GM12873 (cell line): Measurements from ENCODE around the gene RANBP3.

Source experiments
- TF ChIP-seq, protein P1 (sequence below): IDR thresholded peaks from 2 replicates; pipeline ENCODE4 v1.5.1; 2012; ENCODE audit warnings: low read depth, mild to moderate bottlenecking, moderate library complexity, low read length, control low read depth; ENCODE audit not compliant: insufficient read depth; ENCODE audit errors: missing control alignments

RANBP3 gene

DNA sequence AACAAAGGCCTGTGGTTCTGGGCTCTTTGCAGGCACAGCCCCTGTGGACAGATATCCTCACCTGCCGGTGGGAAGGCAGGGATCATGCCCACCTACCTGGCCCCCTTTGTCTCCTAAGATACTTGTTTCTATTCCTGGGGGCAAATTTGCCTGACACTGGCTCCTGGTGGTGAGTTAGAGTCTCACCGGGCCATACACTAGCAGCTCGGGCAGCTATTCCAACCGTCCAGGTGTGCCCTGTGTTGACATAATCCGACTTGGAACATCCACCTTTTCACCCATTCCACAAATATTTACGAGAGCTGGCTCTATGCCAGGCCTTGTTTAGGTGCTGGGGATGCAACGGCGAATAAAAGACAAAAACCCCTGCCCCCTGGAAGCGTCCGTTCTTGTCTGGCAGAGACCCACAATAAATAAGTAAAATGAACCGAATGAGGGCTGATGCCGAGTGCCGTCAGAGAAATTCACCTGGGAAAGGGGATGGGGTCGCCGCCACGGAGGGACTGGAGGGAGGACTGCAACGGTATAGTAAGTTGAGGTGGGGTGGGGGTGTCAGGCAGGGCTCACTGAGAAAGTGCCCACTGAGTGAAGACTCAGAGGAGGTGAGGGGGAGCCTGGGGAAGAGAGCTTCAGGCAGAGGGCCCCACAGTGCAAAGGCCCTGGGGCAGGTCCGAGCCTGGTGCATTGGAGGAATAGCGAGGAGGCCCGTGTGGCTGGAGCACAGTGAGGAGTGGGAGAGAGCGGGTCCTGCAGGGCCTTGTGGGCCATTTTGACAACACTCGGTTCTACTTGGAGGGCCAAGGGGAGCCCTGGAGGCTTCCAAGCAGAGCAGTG lies 43.2 kb upstream of the RANBP3 start:
- TF ChIP-seq, protein P1, sequence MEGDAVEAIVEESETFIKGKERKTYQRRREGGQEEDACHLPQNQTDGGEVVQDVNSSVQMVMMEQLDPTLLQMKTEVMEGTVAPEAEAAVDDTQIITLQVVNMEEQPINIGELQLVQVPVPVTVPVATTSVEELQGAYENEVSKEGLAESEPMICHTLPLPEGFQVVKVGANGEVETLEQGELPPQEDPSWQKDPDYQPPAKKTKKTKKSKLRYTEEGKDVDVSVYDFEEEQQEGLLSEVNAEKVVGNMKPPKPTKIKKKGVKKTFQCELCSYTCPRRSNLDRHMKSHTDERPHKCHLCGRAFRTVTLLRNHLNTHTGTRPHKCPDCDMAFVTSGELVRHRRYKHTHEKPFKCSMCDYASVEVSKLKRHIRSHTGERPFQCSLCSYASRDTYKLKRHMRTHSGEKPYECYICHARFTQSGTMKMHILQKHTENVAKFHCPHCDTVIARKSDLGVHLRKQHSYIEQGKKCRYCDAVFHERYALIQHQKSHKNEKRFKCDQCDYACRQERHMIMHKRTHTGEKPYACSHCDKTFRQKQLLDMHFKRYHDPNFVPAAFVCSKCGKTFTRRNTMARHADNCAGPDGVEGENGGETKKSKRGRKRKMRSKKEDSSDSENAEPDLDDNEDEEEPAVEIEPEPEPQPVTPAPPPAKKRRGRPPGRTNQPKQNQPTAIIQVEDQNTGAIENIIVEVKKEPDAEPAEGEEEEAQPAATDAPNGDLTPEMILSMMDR = no peak

DNA sequence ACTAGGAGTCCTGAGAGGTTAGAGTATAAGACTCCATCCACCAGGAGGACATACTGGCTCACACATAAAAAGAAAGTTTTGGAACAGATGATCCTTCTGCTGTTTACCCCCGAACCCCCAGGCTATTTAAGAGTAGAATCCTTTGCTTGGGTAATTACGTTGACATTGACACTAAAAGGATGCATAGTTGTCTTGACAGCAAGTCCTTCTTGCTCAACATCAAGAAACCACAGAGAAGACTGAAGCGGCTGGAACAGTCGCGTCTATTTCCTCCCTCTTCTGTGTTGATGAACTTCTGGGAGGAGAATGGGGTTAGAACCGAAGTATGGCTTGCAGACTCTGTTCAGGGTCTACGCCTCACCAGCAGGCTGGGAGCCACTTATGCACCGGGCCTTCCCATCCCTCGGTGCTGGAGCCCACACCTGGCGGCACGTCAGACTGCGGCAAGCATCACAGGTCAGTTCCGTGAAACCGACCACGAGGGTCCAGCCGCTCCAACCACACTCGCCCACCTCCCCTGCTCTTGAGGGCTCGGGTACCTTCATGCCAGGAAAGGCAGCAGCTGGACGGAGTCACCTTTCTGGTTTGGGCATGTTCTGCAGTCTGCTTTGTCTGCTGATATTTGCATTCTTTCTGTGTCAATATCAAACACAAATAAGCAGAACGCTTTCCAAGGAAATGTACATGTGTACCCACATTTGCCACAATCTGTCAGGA lies 42.4 kb upstream of the RANBP3 start:
- TF ChIP-seq, protein P1 = no peak

DNA sequence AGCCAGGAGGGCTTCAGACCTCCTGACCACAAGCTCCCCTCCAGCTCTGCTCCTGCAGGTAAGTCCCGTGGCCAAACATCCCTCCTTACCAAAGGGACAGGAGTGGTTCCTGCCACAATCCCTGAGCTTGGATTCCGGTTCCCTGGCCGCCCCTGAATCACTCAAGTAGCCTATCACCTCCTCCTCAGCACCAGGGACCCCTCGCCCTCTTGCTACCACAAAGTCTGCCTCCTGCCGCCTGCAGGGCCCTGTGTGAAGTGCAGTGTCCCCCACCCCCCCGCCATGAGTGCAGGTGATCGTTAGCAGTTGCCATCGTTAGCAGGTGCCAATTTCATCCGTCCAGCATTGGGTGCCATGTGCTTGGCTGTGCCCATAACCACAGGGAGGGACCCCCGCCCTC lies 40.8 kb upstream of the RANBP3 start:
- TF ChIP-seq, protein P1 = peak; percentile 32

DNA sequence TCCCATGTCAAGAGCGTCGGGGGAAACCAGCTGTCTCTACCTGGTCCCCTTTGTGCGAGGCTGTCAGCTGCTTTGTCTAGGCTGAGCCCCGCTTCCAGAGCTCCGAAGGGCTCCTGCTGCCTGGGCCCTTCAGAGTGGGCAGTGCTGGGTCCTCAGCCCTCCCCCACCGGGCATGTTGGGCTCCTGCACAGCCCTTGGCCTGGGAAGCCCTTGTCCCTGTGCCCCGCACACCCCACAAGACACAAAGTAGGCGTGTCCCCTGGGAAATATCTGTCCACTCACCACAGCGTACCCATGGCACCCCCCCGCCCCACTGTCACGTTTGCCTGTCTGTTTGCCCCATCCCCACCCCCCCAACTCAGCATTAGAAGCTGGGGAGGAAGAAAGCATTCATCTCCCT lies 39.6 kb upstream of the RANBP3 start:
- TF ChIP-seq, protein P1 = no peak

DNA sequence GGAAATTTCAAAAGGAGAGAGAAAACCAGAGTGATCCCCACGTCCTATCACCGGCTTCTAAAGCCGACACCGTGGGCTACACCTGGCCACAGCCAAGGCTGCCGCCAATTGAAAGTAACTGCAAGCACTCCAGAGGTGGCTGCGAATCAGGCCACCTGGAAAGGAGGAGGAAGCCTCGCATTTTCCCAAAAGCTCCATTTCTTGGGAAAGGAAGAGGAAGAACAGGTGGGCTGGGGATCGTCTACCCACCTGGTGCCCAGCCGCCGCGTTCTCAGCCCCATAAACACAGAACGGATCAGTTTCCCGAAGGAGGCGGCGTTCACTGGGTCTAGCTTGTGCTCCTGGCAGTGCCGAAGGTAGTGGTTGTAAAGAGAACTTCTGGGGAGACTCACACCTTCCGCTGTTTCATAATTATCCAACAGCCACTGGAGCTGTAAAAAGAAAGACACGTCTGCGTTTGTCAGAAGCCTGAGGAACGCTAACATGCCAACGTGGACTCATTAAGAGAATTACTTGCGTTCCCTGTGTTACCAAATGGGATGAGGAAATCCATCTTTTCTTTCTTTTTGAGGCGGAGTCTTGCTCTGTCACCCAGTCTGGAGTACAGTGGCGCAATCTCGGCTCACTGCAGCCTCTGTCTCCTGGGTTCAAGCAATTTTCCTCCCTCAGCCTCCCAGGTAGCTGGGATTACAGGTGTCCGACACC lies 38.1 kb upstream of the RANBP3 start:
- TF ChIP-seq, protein P1 = no peak

DNA sequence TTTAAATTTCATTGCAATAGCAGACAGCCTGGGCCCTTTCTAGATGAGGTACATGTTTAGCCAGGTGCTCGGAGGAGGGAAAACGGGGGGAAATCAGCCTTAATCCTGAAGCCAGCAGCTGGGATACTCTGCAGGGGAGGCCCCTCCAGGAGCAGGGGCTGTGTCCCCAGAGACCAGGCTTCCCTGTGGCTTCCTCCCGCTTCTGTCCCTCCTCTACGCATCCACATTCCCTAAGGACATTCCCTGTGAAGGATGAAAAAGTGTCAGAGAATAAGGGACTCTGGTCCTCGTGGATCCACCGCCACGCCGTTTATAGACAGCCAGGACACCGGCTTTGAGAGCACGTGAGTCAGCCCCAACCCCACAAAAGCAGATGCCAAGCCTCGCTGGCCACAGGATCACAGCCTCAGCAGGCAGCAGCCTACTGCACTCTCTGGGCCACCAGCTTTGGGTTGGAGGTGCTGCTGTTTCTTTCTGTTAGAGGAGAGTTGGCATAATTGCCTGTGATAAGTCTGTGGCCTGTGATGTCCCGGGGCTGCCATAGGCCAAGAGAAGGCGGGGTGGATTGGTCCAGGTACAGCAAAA lies 36.7 kb upstream of the RANBP3 start:
- TF ChIP-seq, protein P1 = no peak
